Neural cell (in vitro differentiated cells): ENCODE measurements around the gene BST1. TPM values are rescaled to one million over a fixed set of nuclear protein-coding genes. Genes with fewer than 3 reads are reported as not detected.

ENCODE experiments used
- H2AFZ ChIP-seq: fragments of 200-600, 300-800 bp; sonication (generic), shearing (Covaris generic); 2 replicates; pipeline ENCODE4 v1.6.0; 2014; ENCODE audit warnings: low read depth, mild to moderate bottlenecking, antibody characterized with exemption, low read length, moderate library complexity
- H3F3A ChIP-seq: fragments of 200-600 bp; shearing (Covaris generic); 2 replicates; pipeline ENCODE4 v1.6.1; 2016; ENCODE audit warnings: mild to moderate bottlenecking, moderate library complexity, mixed read lengths, antibody characterized with exemption, low read length; ENCODE audit not compliant: insufficient read depth, poor library complexity, severe bottlenecking
- H3K27ac ChIP-seq: fragments of 200-600, 300-800 bp; sonication (generic), shearing (Covaris generic); 2 replicates; pipeline ENCODE4 v1.5.1; 2014; ENCODE audit warnings: mild to moderate bottlenecking, low read length, moderate library complexity
- H3K27me3 ChIP-seq: fragments of 300-800, 200-600 bp; sonication (generic), shearing (Covaris generic); 2 replicates; pipeline ENCODE4 v1.6.0; 2014; ENCODE audit warnings: mild to moderate bottlenecking, low read depth, low read length, moderate library complexity; ENCODE audit not compliant: insufficient read depth
- H3K36me3 ChIP-seq: fragments of 300-800, 200-600 bp; sonication (generic), shearing (Covaris generic); 2 replicates; pipeline ENCODE4 v1.5.1; 2014; ENCODE audit warnings: mild to moderate bottlenecking, antibody characterized with exemption, low read length, moderate library complexity; ENCODE audit not compliant: insufficient read depth
- H3K4me2 ChIP-seq: fragments of 300-800, 200-600 bp; sonication (generic), shearing (Covaris generic); 2 replicates; pipeline ENCODE4 v1.6.0; 2014; ENCODE audit warnings: mild to moderate bottlenecking, low read length
- H3K4me3 ChIP-seq: fragments of 300-800, 200-600 bp; sonication (generic), shearing (Covaris generic); 2 replicates; pipeline ENCODE4 v1.5.1; 2014; ENCODE audit warnings: mild to moderate bottlenecking, low read length, moderate library complexity
- H3K79me2 ChIP-seq: fragments of 200-600 bp; shearing (Covaris generic); replicated peaks from 2 replicates; pipeline ENCODE4 v1.6.0; 2014; ENCODE audit warnings: mild to moderate bottlenecking, low read length, moderate library complexity; ENCODE audit not compliant: insufficient read depth
- H3K9ac ChIP-seq: fragments of 300-800, 200-600 bp; sonication (generic), shearing (Covaris generic); 2 replicates; pipeline ENCODE4 v1.6.1; 2016; ENCODE audit warnings: mild to moderate bottlenecking, low read length, mixed read lengths
- H3K9me2 ChIP-seq: fragments of 200-600 bp; shearing (Covaris generic); 2 replicates; pipeline ENCODE4 v1.6.1; 2016; ENCODE audit warnings: mild to moderate bottlenecking, low read length, mixed read lengths; ENCODE audit not compliant: insufficient read depth
- H3K9me3 ChIP-seq: fragments of 200-600, 300-800 bp; sonication (generic), shearing (Covaris generic); 2 replicates; pipeline ENCODE4 v1.6.1; 2016; ENCODE audit warnings: mild to moderate bottlenecking, mixed run types, low read length, moderate library complexity, mixed read lengths
- H4K20me1 ChIP-seq: fragments of 200-600 bp; shearing (Covaris generic); 2 replicates; pipeline ENCODE4 v1.6.1; 2016; ENCODE audit warnings: mild to moderate bottlenecking, mixed run types; ENCODE audit not compliant: insufficient read depth
- CTCF ChIP-seq: fragments of 450-650 bp; IDR thresholded peaks from 2 replicates; pipeline ENCODE4 v1.5.1; 2014; ENCODE audit warnings: antibody characterized with exemption, mild to moderate bottlenecking, moderate library complexity; ENCODE audit not compliant: poor library complexity, severe bottlenecking
- EP300 ChIP-seq: fragments of 450-650 bp; conservative IDR thresholded peaks from 2 replicates; pipeline ENCODE4 v1.6.1; 2014; ENCODE audit warnings: antibody characterized with exemption, mild to moderate bottlenecking, moderate library complexity; ENCODE audit not compliant: poor library complexity, severe bottlenecking
- EZH2 ChIP-seq: fragments of 200-600, 300-800 bp; shearing (Covaris generic), sonication (generic); IDR thresholded peaks from 2 replicates; pipeline ENCODE4 v1.6.1; 2014; ENCODE audit warnings: antibody characterized with exemption, low read length, borderline replicate concordance, mild to moderate bottlenecking; ENCODE audit not compliant: insufficient read depth, poor library complexity, severe bottlenecking
- MXI1 ChIP-seq: fragments of 450-650 bp; conservative IDR thresholded peaks from 2 replicates; pipeline ENCODE4 v1.6.1; 2014; ENCODE audit warnings: antibody characterized with exemption, mild to moderate bottlenecking; ENCODE audit not compliant: poor library complexity, severe bottlenecking
- POLR2AphosphoS5 ChIP-seq: IDR thresholded peaks from 2 replicates; pipeline ENCODE4 v1.6.1; 2012
- RAD21 ChIP-seq: fragments of 450-650 bp; conservative IDR thresholded peaks from 2 replicates; pipeline ENCODE4 v1.6.1; 2014; ENCODE audit warnings: antibody characterized with exemption, mild to moderate bottlenecking, moderate library complexity
- REST ChIP-seq: IDR thresholded peaks from 2 replicates; pipeline ENCODE4 v1.6.1; 2012; ENCODE audit warnings: borderline replicate concordance
- SMC3 ChIP-seq: fragments of 450-650 bp; conservative IDR thresholded peaks from 2 replicates; pipeline ENCODE4 v1.6.1; 2014; ENCODE audit warnings: antibody characterized with exemption, mild to moderate bottlenecking, moderate library complexity; ENCODE audit not compliant: poor library complexity
- TAF1 ChIP-seq: IDR thresholded peaks from 2 replicates; pipeline ENCODE4 v1.6.1; 2012; ENCODE audit warnings: low read depth
- polyA plus RNA-seq: library from polyadenylated mRNA; depleted of rRNA; stranded (reverse); fragments of >200 nt; gene quantifications from 2 replicates; pipeline ENCODE4 v1.2.3, GENCODE V29; 2014

The BST1 gene
- polyA plus RNA-seq, 1 donor from 2014 or later = 1.6 TPM

GRCh38 chr4:15691346-15692135 lies 11.3 kb upstream of the BST1 start:
- TF ChIP-seq MXI1 (no peak), POLR2AphosphoS5 (no peak), EP300 (no peak), RAD21 (no peak), CTCF (no peak), EZH2 (no peak), TAF1 (no peak), REST (no peak), SMC3 (no peak)
- H3K79me2 ChIP-seq = no peaks in the 10 kb centered on the region
- H3F3A ChIP-seq = no peaks in the 10 kb centered on the region
- no peaks in the 10 kb centered on the region for H3K36me3 ChIP-seq
- no peaks in the 10 kb centered on the region for H3K27me3 ChIP-seq
- H3K4me2 ChIP-seq = no peak overlapping the region
- H4K20me1 ChIP-seq = no peaks in the 10 kb centered on the region
- H3K4me3 ChIP-seq = no peak overlapping the region
- H3K9me2 ChIP-seq = no peaks in the 10 kb centered on the region
- H3K9ac ChIP-seq = no peak overlapping the region
- no peak overlapping the region for H3K27ac ChIP-seq
- H2AFZ ChIP-seq = no peak overlapping the region
- H3K9me3 ChIP-seq = no peaks in the 10 kb centered on the region

GRCh38 chr4:15692602-15693001 lies 10.3 kb upstream of the BST1 start:
- no peaks in the 10 kb centered on the region for H3F3A ChIP-seq
- H2AFZ ChIP-seq = no peak overlapping the region
- H3K9me3 ChIP-seq = no peaks in the 10 kb centered on the region
- H3K79me2 ChIP-seq = no peaks in the 10 kb centered on the region
- H3K4me2 ChIP-seq = no peak overlapping the region
- no peak overlapping the region for H3K4me3 ChIP-seq
- no peak for TF ChIP-seq REST
- TF ChIP-seq RAD21 = no peak
- TF ChIP-seq POLR2AphosphoS5 = no peak
- TF ChIP-seq EZH2 = no peak
- no peak for TF ChIP-seq TAF1
- no peak for TF ChIP-seq CTCF
- TF ChIP-seq EP300 = no peak
- TF ChIP-seq MXI1 = no peak
- no peak for TF ChIP-seq SMC3
- no peaks in the 10 kb centered on the region for H4K20me1 ChIP-seq
- no peak overlapping the region for H3K27ac ChIP-seq
- H3K27me3 ChIP-seq = no peaks in the 10 kb centered on the region
- no peak overlapping the region for H3K9ac ChIP-seq
- H3K36me3 ChIP-seq = no peaks in the 10 kb centered on the region
- H3K9me2 ChIP-seq = no peaks in the 10 kb centered on the region
